SK-N-SH treated with all-trans-retinoic acid at 6 μM for 48 hours (cell line): ENCODE data around the gene HIVEP2.

Source experiments
- BACH2 ChIP-seq: fragments of 250-450 bp; sonication (Bioruptor Pico); IDR thresholded peaks from 2 replicates; pipeline ENCODE4 v1.9.0; 2021; ENCODE audit warnings: mild to moderate bottlenecking, borderline replicate concordance
- ISL1 ChIP-seq: fragments of 250-450 bp; sonication (Bioruptor Pico); IDR thresholded peaks from 2 replicates; pipeline ENCODE4 v2.1.2; 2022; ENCODE audit warnings: mild to moderate bottlenecking, moderate library complexity
- PATZ1 ChIP-seq: fragments of 250-450 bp; sonication (Bioruptor Pico); IDR thresholded peaks from 2 replicates; pipeline ENCODE4 v1.8.0; 2020; ENCODE audit warnings: mild to moderate bottlenecking, moderate library complexity, borderline replicate concordance
- PPARA ChIP-seq: fragments of 250-450 bp; sonication (Bioruptor Pico); IDR thresholded peaks from 2 replicates; pipeline ENCODE4 v1.5.0; 2020; ENCODE audit warnings: mild to moderate bottlenecking, borderline replicate concordance
- RARB ChIP-seq: fragments of 250-450 bp; sonication (Bioruptor Pico); IDR thresholded peaks from 2 replicates; pipeline ENCODE4 v1.8.0; 2021; ENCODE audit warnings: mild to moderate bottlenecking, moderate library complexity
- TCF4 ChIP-seq: fragments of 250-450 bp; sonication (Bioruptor Pico); IDR thresholded peaks from 2 replicates; pipeline ENCODE4 v1.8.0; 2021; ENCODE audit warnings: mild to moderate bottlenecking, moderate library complexity, borderline replicate concordance
- TOX ChIP-seq: fragments of 250-450 bp; sonication (Bioruptor Pico); IDR thresholded peaks from 2 replicates; pipeline ENCODE4 v1.8.0; 2021; ENCODE audit warnings: mild to moderate bottlenecking, moderate library complexity, borderline replicate concordance
- ZC3H10 ChIP-seq: fragments of 250-450 bp; sonication (Bioruptor Pico); IDR thresholded peaks from 2 replicates; pipeline ENCODE4 v1.5.1; 2021; ENCODE audit warnings: mild to moderate bottlenecking, moderate library complexity
- ZFP30 ChIP-seq: fragments of 450-650 bp; formaldehyde crosslinking; IDR thresholded peaks from 2 replicates; pipeline ENCODE4 v1.5.0; 2022; ENCODE audit warnings: mild to moderate bottlenecking, moderate library complexity
- ZNF8 ChIP-seq: fragments of 450-650 bp; formaldehyde crosslinking; IDR thresholded peaks from 2 replicates; pipeline ENCODE4 v1.5.0; 2020; ENCODE audit warnings: mild to moderate bottlenecking, moderate library complexity

DNA sequence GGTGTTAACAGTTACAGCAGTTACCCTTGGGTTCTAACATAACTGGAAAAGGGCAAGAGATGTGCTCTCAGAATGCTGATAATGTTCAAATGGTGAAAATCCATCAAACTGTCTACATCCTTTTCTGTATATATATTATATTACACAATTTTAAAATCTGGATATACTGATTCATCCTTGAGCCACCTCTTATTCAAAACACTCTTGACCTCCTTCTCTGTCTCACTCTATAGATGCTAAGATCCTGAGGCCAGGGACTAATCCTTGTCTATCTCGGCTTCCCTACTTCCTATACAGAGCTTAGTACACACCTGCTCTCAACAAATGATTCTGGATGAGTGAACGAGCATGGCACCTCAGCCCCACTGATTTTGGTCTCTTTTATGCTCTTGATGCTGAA is 47.3 kb downstream of the HIVEP2 start:
- TF ChIP-seq ISL1 (CRISPR knock-in tag) (no peak), TCF4 (CRISPR knock-in tag) (no peak), PPARA (CRISPR knock-in tag) (no peak), ZFP30 (CRISPR knock-in tag) (no peak), ZC3H10 (CRISPR knock-in tag) (no peak), PATZ1 (CRISPR knock-in tag) (no peak), TOX (CRISPR knock-in tag) (no peak), RARB (CRISPR knock-in tag) (no peak), BACH2 (CRISPR knock-in tag) (no peak), ZNF8 (CRISPR knock-in tag) (no peak)
